ENCODE measurements around the gene PTPRE. TPM values are rescaled to one million over a fixed set of nuclear protein-coding genes. Genes with fewer than 3 reads are reported as not detected.

Gene PTPRE
- total and polyA plus RNA-seq, 10 of the 15 experiments (the other 5 are each of a cell fraction or from before 2014, with no cell fraction given): 2.9 to 7.6 (median 5.8) TPM

GRCh38 chr10:127910464-127910770, 3.5 kb downstream of the PTPRE start:
- no peak for FAIRE-seq
- H3K27me3 ChIP-seq (replicated peaks in 1 of 2; ENCODE audit: control insufficient read depth in 2 of 2, insufficient read depth in 2 of 2, low read length in 1 of 2): no peaks in the 10 kb centered on the region; a peak in 1 of 4 replicates
- WGBS (ENCODE audit: insufficient coverage, insufficient replicate concordance, low lambda C conversion rate, missing lambda C conversion rate): 19% methylated on average over 2 of the region's 2 CpGs
- in situ Hi-C loops (cut with MboI) (no loop called here), intact Hi-C loops (cut with micrococcal nuclease; ENCODE audit: unreplicated experiment) (no loop called here)
- DNase-seq (ENCODE audit: low read depth, low spot score): no peak
- H3K36me3 ChIP-seq (ENCODE audit: control insufficient read depth in 2 of 2, insufficient read depth in 2 of 2, low read length in 1 of 2): no peaks in the 10 kb centered on the region
- ChIA-PET RAD21 (ENCODE audit: unreplicated experiment) (no interaction called here), SMC1A (ENCODE audit: uncharacterized antibody, unreplicated experiment) (no interaction called here), CTCF (no interaction called here), POLR2A (no interaction called here)
- TF ChIP-seq IRF3 (IDR thresholded peaks at IDR 0.05) (no peak), SPI1 (IDR thresholded peaks at IDR 0.05; ENCODE audit: borderline replicate concordance, insufficient read depth, low read depth, low read length) (no peak), ZBED1 (IDR thresholded peaks at IDR 0.05; ENCODE audit: borderline replicate concordance) (no peak), NFYB (IDR thresholded peaks at IDR 0.05; ENCODE audit: insufficient read depth, low read depth, low read length) (no peak), TCF7 (IDR thresholded peaks at IDR 0.05; ENCODE audit: borderline replicate concordance) (no peak), CBX3 (IDR thresholded peaks at IDR 0.05; ENCODE audit: borderline replicate concordance, low read depth) (no peak), CHD1 (IDR thresholded peaks at IDR 0.05; ENCODE audit: low read depth, low read length) (no peak)
- H3K9ac ChIP-seq (ENCODE audit: control insufficient read depth, insufficient read depth, low read length): no peak overlapping the region
- H3K4me3 ChIP-seq: no peak overlapping the region
- no peaks in the 10 kb centered on the region for H4K20me1 ChIP-seq (ENCODE audit: control insufficient read depth, insufficient read depth)
- H3K4me1 ChIP-seq (ENCODE audit: control insufficient read depth, insufficient read depth, low read length): no peaks in the 10 kb centered on the region
- no peak overlapping the region for H2AFZ ChIP-seq (ENCODE audit: control insufficient read depth, low read depth, low read length)
- no TSS peak for BruUV-seq (replicated peaks)
- H3K27ac ChIP-seq (ENCODE audit: control insufficient read depth, insufficient read depth): no peak overlapping the region
- H3K79me2 ChIP-seq (ENCODE audit: control insufficient read depth, insufficient read depth, low read length): no peaks in the 10 kb centered on the region
- no peak for ATAC-seq
- H3K9me3 ChIP-seq (replicated peaks; ENCODE audit: control insufficient read depth, insufficient read depth, low read length): no peaks in the 10 kb centered on the region
- no peak overlapping the region for H3K4me2 ChIP-seq (ENCODE audit: control insufficient read depth, insufficient read depth)

GRCh38 chr10:127911218-127911866, 4.4 kb downstream of the PTPRE start:
- intact Hi-C loops (cut with micrococcal nuclease; ENCODE audit: unreplicated experiment): no loop called here
- ChIA-PET POLR2A (no interaction called here), SMC1A (ENCODE audit: uncharacterized antibody, unreplicated experiment) (no interaction called here), CTCF (no interaction called here), RAD21 (ENCODE audit: unreplicated experiment) (no interaction called here)
- ATAC-seq: no peak
- H4K20me1 ChIP-seq (ENCODE audit: control insufficient read depth, insufficient read depth): no peaks in the 10 kb centered on the region
- H3K4me3 ChIP-seq: no peak overlapping the region
- no peak overlapping the region for H3K27ac ChIP-seq (ENCODE audit: control insufficient read depth, insufficient read depth)
- no peak overlapping the region for H3K4me2 ChIP-seq (ENCODE audit: control insufficient read depth, insufficient read depth)
- H3K27me3 ChIP-seq (replicated peaks in 1 of 2; ENCODE audit: control insufficient read depth in 2 of 2, insufficient read depth in 2 of 2, low read length in 1 of 2): no peaks in the 10 kb centered on the region; a peak in 1 of 4 replicates
- no TSS peak for BruUV-seq (replicated peaks)
- H2AFZ ChIP-seq (ENCODE audit: control insufficient read depth, low read depth, low read length): no peak overlapping the region
- no peak overlapping the region for H3K9ac ChIP-seq (ENCODE audit: control insufficient read depth, insufficient read depth, low read length)
- in situ Hi-C loops (cut with MboI): no loop called here
- no peaks in the 10 kb centered on the region for H3K36me3 ChIP-seq (ENCODE audit: control insufficient read depth in 2 of 2, insufficient read depth in 2 of 2, low read length in 1 of 2)
- H3K79me2 ChIP-seq (ENCODE audit: control insufficient read depth, insufficient read depth, low read length): no peaks in the 10 kb centered on the region
- WGBS (ENCODE audit: insufficient coverage, insufficient replicate concordance, low lambda C conversion rate, missing lambda C conversion rate): 14% methylated on average over 10 of the region's 10 CpGs
- no peak for TF ChIP-seq NRF1 (conservative IDR thresholded peaks at IDR 0.05; ENCODE audit: low read depth, low read length)
- no peak for TF ChIP-seq FOXK2 (IDR thresholded peaks at IDR 0.05)
- TF ChIP-seq YBX1 (IDR thresholded peaks at IDR 0.05): no peak
- TF ChIP-seq RUNX3 (IDR thresholded peaks at IDR 0.05; ENCODE audit: low read length): no peak
- TF ChIP-seq SMC3 (IDR thresholded peaks at IDR 0.05; ENCODE audit: borderline replicate concordance, low read length): no peak
- DNase-seq (ENCODE audit: low read depth, low spot score): no peak
- FAIRE-seq: no peak
- no peaks in the 10 kb centered on the region; the same call in 2 of the 3 replicates for H3K9me3 ChIP-seq (replicated peaks; ENCODE audit: control insufficient read depth, insufficient read depth, low read length)
- no peaks in the 10 kb centered on the region for H3K4me1 ChIP-seq (ENCODE audit: control insufficient read depth, insufficient read depth, low read length)
